Mucosa of descending colon (tissue), 3 donors: Measurements from ENCODE around the gene RNF135. TPM values are rescaled to one million over a fixed set of nuclear protein-coding genes. Genes with fewer than 3 reads are reported as not detected.
"Not testable (repeated sequence)": the region's sequence is repeated elsewhere in the genome, so short reads cannot be mapped to it uniquely, and the experiment has no call there.

Source experiments
- ATAC-seq: fragments of 200-7000 bp; cut with Tn5 transposase; one replicate; pipeline ENCODE4 v1.9.1; 2020; ENCODE audit warnings: mild to moderate bottlenecking, moderate library complexity
- DNase-seq, 3 donors: peaks; one replicate each; pipeline ENCODE4 v3.0.0-alpha.2; 2020
- H3K36me3 ChIP-seq: fragments of 200-600 bp; one replicate; pipeline ENCODE4 v1.8.0; 2021; ENCODE audit warnings: low read depth, mild to moderate bottlenecking
- H3K4me1 ChIP-seq: fragments of 200-600 bp; one replicate; pipeline ENCODE4 v1.8.0; 2021; ENCODE audit warnings: low read depth, mild to moderate bottlenecking
- H3K4me3 ChIP-seq: fragments of 200-600 bp; one replicate; pipeline ENCODE4 v1.8.0; 2021; ENCODE audit warnings: mild to moderate bottlenecking
- H3K9me3 ChIP-seq: fragments of 200-600 bp; one replicate; pipeline ENCODE4 v1.8.0; 2021; ENCODE audit warnings: mild to moderate bottlenecking
- intact Hi-C, 2 donors: fragments of 100-400 bp; cut with DNase I in 1 of 2; cut with micrococcal nuclease in 1 of 2; formaldehyde crosslinking; loops; one replicate each; pipeline versions ENCODE4 v1.11.0 to v1.11.1; 2022; cut with DNase I, micrococcal nuclease
- total RNA-seq, 3 donors: library from RNA; stranded (reverse); fragmentation: NEBNext Ultra II Directional in 2 of 3; extraction: Animal tissue kit (Norgen Biotek cat#: 25700) in 2 of 3; gene quantifications; one replicate each; pipeline versions ENCODE4 v1.2.1 to v1.2.4, GENCODE V29; 2021 to 2023
- TF ChIP-seq, protein P1 (sequence below): fragments of 200-600 bp; IDR thresholded peaks from one replicate; pipeline ENCODE4 v1.8.0; 2022; ENCODE audit warnings: antibody characterized with exemption, mild to moderate bottlenecking
- donor health status: DM: no; HTN: no; CAD: no; lungs with moderate emphysema.
- donor health status: DM: no; HTN: no; CAD: no.
- donor health status: DM: no; HTN: yes; CAD: no.

The RNF135 gene
- total RNA-seq, 3 donors from 2014 or later, result 22.9 to 27.9 (median 24.1) TPM

DNA sequence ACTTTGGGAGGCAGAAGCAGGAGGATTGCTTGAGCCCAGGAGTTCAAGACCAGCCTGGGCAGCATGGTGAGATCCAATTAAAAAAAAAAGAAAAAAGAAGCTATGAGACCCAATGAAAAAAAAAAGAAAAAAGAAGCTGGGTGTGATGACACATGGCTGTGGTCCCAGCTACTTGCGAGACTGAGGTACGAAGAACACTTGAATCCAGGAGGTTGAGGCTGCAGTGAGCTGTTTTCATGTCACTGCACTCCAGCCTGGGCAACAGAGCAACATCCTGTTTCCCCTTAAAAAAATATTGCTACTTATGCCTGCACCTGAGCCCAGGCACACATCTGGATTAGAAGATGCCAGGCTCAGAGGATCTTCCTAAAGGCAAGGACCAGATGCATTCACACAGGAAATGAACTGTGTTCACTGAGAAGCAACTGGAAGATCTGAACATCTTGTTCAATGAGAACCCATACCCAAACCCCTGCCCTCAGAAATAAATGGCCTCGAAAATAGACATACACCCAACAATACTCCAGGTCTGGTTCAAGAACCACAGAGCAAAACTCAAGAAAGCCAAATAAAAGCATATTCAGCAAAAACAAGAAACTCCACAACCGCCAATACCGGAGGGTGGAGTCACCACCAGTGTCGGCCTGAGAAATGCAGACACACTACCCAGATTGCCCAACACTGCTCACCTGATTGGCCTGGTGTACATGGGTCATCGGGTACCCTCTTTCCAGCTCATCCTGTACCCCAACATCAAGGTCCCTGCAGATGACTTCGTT, 4.4 kb downstream of the RNF135 start:
- H3K9me3 ChIP-seq, result no peaks in the 10 kb centered on the region
- DNase-seq (no peak), ATAC-seq (no peak)
- intact Hi-C loops, result no loop called here
- H3K4me1 ChIP-seq, result peaks cover 10% of the 10 kb centered on the region
- H3K4me3 ChIP-seq, result no peak overlapping the region
- TF ChIP-seq, protein P1, sequence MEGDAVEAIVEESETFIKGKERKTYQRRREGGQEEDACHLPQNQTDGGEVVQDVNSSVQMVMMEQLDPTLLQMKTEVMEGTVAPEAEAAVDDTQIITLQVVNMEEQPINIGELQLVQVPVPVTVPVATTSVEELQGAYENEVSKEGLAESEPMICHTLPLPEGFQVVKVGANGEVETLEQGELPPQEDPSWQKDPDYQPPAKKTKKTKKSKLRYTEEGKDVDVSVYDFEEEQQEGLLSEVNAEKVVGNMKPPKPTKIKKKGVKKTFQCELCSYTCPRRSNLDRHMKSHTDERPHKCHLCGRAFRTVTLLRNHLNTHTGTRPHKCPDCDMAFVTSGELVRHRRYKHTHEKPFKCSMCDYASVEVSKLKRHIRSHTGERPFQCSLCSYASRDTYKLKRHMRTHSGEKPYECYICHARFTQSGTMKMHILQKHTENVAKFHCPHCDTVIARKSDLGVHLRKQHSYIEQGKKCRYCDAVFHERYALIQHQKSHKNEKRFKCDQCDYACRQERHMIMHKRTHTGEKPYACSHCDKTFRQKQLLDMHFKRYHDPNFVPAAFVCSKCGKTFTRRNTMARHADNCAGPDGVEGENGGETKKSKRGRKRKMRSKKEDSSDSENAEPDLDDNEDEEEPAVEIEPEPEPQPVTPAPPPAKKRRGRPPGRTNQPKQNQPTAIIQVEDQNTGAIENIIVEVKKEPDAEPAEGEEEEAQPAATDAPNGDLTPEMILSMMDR, result no peak
- H3K36me3 ChIP-seq, result no peaks in the 10 kb centered on the region

DNA sequence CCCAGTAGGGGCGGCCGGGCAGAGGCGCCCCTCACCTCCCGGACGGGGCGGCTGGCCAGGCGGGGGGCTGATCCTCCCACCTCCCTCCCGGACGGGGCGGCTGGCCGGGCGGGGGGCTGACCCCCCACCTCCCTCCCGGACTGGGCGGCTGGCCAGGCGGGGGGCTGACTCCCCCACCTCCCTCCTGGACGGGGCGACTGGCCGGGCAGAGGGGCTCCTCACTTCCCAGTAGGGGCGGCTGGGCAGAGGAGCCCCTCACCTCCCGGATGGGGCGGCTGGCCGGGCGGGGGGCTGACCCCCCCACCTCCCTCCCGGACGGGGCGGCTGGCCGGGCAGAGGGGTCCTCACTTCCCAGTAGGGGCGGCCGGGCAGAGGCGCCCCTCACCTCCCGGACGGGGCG, 9.1 kb downstream of the RNF135 start:
- DNase-seq, H3K4me3 ChIP-seq, H3K9me3 ChIP-seq, intact Hi-C loops, H3K4me1 ChIP-seq, ATAC-seq, H3K36me3 ChIP-seq: not testable (repeated sequence)

DNA sequence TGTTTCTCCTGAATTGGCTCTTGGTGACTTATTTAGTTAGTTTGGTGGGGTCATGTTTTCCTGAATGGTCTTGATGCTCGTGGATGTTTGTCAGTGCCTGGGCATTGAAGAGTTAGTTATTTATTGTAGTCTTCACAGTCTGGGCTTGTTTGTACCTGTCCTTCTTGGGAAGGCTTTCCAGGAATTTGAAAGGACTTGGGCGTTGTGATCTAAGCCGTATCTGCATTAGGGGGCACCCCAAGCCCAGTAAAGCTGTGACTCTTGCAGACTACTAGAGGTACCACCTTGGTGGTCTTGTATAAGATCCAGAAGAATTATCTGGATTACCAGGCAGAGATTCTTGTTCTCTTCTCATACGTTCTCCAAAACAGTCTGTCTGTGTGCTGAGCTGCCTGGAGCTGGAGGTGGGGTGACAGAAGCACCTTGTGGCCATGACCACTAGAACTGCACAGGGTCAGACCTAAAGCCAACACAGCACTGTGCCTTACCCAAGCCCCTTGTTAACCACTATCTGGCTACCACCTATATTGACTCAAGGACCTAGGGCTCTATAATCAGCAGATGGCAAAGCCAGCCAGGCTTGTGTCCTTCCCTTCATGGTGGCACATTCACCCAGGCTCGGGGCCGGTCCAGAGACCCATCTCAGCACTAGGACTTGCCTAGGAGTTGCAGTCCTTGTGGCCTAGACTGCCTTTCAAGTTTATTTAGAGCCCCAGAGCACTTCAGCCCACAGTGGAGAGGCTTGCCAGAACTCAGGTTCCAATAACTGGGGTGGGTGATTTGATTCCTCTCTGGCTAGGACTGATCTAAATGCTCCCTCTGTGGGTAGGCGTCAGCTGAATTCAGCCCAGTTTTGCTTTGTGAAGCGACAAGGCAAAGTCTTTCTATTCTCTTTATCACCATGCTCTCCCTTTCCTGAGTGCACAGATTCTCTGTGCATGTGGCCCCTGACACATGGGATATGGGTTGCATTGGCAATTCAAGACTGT, 11.0 kb downstream of the RNF135 start:
- Histone ChIP-seq H3K36me3 (no peaks in the 10 kb centered on the region), H3K4me3 (no peak overlapping the region), H3K4me1 (no peaks in the 10 kb centered on the region), H3K9me3 (no peaks in the 10 kb centered on the region)
- no peak for ATAC-seq
- intact Hi-C loops, result no loop called here
- DNase-seq, result no peak
- TF ChIP-seq, protein P1, result no peak

DNA sequence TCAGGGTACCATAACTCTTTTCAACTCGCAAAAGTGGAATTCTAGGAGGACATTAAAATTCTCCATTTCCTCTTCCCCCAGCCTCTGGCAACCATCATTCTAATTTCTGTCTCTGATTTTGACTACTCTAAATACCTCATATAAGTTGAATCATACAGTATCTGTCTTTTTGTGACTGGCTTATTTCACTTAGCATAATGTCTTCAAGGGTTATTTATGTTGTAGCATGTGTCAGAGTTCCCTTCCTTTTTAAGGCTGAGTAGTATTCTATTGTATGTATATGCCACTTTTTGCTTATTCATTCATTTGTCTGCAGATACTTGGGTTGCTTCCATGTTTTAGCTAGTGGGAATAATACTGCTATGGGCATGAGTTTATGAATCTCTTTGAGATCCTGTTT, 12.0 kb downstream of the RNF135 start:
- H3K9me3 ChIP-seq, result no peaks in the 10 kb centered on the region
- ATAC-seq, result no peak
- H3K4me3 ChIP-seq, result no peak overlapping the region
- H3K36me3 ChIP-seq, result no peaks in the 10 kb centered on the region
- DNase-seq, result no peak
- no peaks in the 10 kb centered on the region for H3K4me1 ChIP-seq
- TF ChIP-seq, protein P1, result no peak
- intact Hi-C loops, result no loop called here

DNA sequence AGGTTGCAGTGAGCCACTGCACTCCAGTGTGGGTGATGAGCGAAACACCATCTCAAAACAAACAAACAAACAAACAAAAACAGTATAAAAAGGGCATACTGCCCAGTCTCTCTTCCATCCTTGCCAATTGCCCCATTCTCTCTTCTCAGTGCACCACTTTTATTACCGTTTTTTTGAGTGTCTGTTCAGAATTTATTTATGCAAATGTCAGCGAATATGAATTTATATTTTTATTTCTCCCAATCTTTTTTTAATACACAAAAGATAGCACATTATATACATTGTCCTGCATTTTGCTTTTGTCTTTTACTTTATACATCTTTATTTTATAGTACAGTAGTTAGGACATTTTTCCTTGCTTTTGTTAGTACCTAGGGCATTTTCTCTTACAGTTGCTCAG, 19.6 kb downstream of the RNF135 start:
- DNase-seq, result no peak
- Histone ChIP-seq H3K4me1 (no peaks in the 10 kb centered on the region), H3K36me3 (no peaks in the 10 kb centered on the region), H3K9me3 (no peaks in the 10 kb centered on the region), H3K4me3 (no peak overlapping the region)
- intact Hi-C loops, result no loop called here
- no peak for ATAC-seq
- TF ChIP-seq, protein P1, result no peak

- ATAC-seq (no peak), DNase-seq (no peak)
- no peaks in the 10 kb centered on the region for H3K4me1 ChIP-seq
- H3K4me3 ChIP-seq, result no peak overlapping the region
- intact Hi-C loops, result no loop called here
- TF ChIP-seq, protein P1, result no peak
- H3K36me3 ChIP-seq, result peaks cover 3% of the 10 kb centered on the region
- no peaks in the 10 kb centered on the region for H3K9me3 ChIP-seq
Observed at GRCh38 chr17:30992551-30992950, 21.7 kb downstream of the RNF135 start.
